Measurements from ENCODE around the gene LRP1. TPM values are rescaled to one million over a fixed set of nuclear protein-coding genes. Genes with fewer than 3 reads are reported as not detected.

LRP1 gene
- total and polyA plus RNA-seq, 2 experiments from 2014 or later, result 26.6 to 145 TPM

GRCh38 chr12:57187222-57188089 is 59.2 kb downstream of the LRP1 start:
- Mint-ChIP-seq H3K4me1 (peaks cover 5% of the 10 kb centered on the region; the same call in 2 of the 3 replicates), H3K9me3 (no peaks in the 10 kb centered on the region; the same call in 2 of the 3 replicates)

More at GRCh38 chr12:57187222-57188089, 59.2 kb downstream of the LRP1 start:
- ATAC-seq, result no peak
- Mint-ChIP-seq H3K4me3 (no peak overlapping the region), H3K36me3 (ENCODE audit: low read depth) (peaks cover 98% of the 10 kb centered on the region), H3K27ac (no peak overlapping the region), H3K27me3 (ENCODE audit: insufficient read depth, low read depth, poor library complexity) (peaks cover 40% of the 10 kb centered on the region)
- no peak overlapping the region for H3K4me3 ChIP-seq
- no peaks in the 10 kb centered on the region for H3K79me2 ChIP-seq (replicated peaks; ENCODE audit: insufficient read depth)
- H4K20me1 ChIP-seq (replicated peaks; ENCODE audit: insufficient read depth), result no peaks in the 10 kb centered on the region; the same call in 1 of the 2 replicates
- no peak overlapping the region for H3K4me2 ChIP-seq
- no peaks in the 10 kb centered on the region for H3K4me1 ChIP-seq (ENCODE audit: insufficient read depth)
- H3K36me3 ChIP-seq (ENCODE audit: insufficient read depth), result peaks cover 26% of the 10 kb centered on the region
- H3K27ac ChIP-seq (ENCODE audit: low read depth), result no peak overlapping the region
- peaks cover 18% of the 10 kb centered on the region for H3F3A ChIP-seq (replicated peaks; ENCODE audit: low read depth)
- TF ChIP-seq CTCF (conservative IDR thresholded peaks at IDR 0.05; ENCODE audit: low read depth in 2 of 2) (no peak), ETS1 (IDR thresholded peaks at IDR 0.05) (no peak), ZNF462 (CRISPR knock-in tag; IDR thresholded peaks at IDR 0.05) (no peak), REST (IDR thresholded peaks at IDR 0.05; ENCODE audit: unreplicated experiment) (no peak), ZNF331 (CRISPR knock-in tag; IDR thresholded peaks at IDR 0.05; ENCODE audit: low read depth) (no peak), EZH2 (IDR thresholded peaks at IDR 0.05; ENCODE audit: low read depth, unreplicated experiment) (no peak), EZH2phosphoT487 (IDR thresholded peaks at IDR 0.05; ENCODE audit: unreplicated experiment) (no peak), JUNB (IDR thresholded peaks at IDR 0.05; ENCODE audit: unreplicated experiment) (no peak), POLR2AphosphoS5 (IDR thresholded peaks at IDR 0.05; ENCODE audit: low read depth) (no peak), NANOG (IDR thresholded peaks at IDR 0.05; ENCODE audit: borderline replicate concordance) (no peak), STAT1 (IDR thresholded peaks at IDR 0.05; ENCODE audit: unreplicated experiment) (no peak), ZNF114 (CRISPR knock-in tag; IDR thresholded peaks at IDR 0.05) (no peak), CREB1 (CRISPR knock-in tag; IDR thresholded peaks at IDR 0.05; ENCODE audit: low read depth) (no peak)
- no peaks in the 10 kb centered on the region for H3K27me3 ChIP-seq (ENCODE audit: insufficient read depth)
- no peak for DNase-seq (ENCODE audit: low spot score)
- H3K9me2 ChIP-seq (ENCODE audit: insufficient read depth), result no peaks in the 10 kb centered on the region
- H2AFZ ChIP-seq, result no peak overlapping the region
